ENCODE results near the gene AZGP1. TPM values are rescaled to one million over a fixed set of nuclear protein-coding genes. Genes with fewer than 3 reads are reported as not detected.

The AZGP1 gene
- polyA plus RNA-seq, 1 donor (not counting 4 experiments of a cell fraction or from before 2014, with no cell fraction given): 1.3 TPM

DNA sequence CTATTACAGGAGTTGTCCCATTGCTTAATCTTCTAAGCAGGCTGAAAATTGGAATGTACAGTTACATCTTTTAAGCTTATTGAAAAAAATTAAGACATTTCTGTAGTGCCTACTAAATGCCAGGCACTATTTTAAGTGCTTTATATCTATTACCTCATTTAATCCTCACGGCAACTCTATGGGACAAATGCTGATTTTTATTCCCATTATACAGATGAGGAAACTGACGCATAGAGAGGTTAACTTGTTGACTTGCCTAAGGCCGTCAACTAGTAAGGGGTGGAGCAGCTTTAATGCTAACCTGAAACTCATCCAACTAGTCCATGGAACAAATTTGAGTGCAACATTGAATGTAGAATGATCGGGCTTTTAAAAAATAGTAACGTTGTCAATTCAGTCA, 42.0 kb upstream of the AZGP1 start:
- TF ChIP-seq, protein P1, sequence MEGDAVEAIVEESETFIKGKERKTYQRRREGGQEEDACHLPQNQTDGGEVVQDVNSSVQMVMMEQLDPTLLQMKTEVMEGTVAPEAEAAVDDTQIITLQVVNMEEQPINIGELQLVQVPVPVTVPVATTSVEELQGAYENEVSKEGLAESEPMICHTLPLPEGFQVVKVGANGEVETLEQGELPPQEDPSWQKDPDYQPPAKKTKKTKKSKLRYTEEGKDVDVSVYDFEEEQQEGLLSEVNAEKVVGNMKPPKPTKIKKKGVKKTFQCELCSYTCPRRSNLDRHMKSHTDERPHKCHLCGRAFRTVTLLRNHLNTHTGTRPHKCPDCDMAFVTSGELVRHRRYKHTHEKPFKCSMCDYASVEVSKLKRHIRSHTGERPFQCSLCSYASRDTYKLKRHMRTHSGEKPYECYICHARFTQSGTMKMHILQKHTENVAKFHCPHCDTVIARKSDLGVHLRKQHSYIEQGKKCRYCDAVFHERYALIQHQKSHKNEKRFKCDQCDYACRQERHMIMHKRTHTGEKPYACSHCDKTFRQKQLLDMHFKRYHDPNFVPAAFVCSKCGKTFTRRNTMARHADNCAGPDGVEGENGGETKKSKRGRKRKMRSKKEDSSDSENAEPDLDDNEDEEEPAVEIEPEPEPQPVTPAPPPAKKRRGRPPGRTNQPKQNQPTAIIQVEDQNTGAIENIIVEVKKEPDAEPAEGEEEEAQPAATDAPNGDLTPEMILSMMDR (optimal IDR thresholded peaks at IDR 0.05 in 1 of 3, IDR thresholded peaks at IDR 0.05 in 1 of 3, conservative IDR thresholded peaks at IDR 0.05 in 1 of 3; ENCODE audit: extremely low read depth in 1 of 3, insufficient read depth in 2 of 3, low read length in 3 of 3): no peak
- no peak for TF ChIP-seq EZH2 (IDR thresholded peaks at IDR 0.05; ENCODE audit: low read length)
- Histone ChIP-seq H3K27me3 (ENCODE audit: control insufficient read depth, extremely low read depth, insufficient read depth, low read length) (no peaks in the 10 kb centered on the region), H3K4me3 (ENCODE audit: control insufficient read depth in 2 of 3, extremely low read depth in 1 of 3, insufficient read depth in 2 of 3, low read depth in 1 of 3, low read length in 3 of 3) (no peak overlapping the region), H3K27ac (ENCODE audit: control insufficient read depth, insufficient read depth, low read length) (no peak overlapping the region), H2AFZ (ENCODE audit: control insufficient read depth, low read length) (no peak overlapping the region), H3K4me2 (ENCODE audit: control insufficient read depth, extremely low read depth, insufficient read depth, low read depth, low read length) (peak overlapping the region; percentile 8), H3K36me3 (ENCODE audit: control insufficient read depth in 2 of 2, extremely low read depth in 1 of 2, insufficient read depth in 2 of 2, low read length in 2 of 2) (peaks cover 7 to 8% of the 10 kb centered on the region in 2 experiments), H3K79me2 (ENCODE audit: control insufficient read depth, insufficient read depth, low read length) (peaks cover 66% of the 10 kb centered on the region), H3K9me1 (ENCODE audit: control insufficient read depth, extremely low read depth, insufficient read depth, low read length) (no peaks in the 10 kb centered on the region), H3K4me1 (ENCODE audit: control insufficient read depth, extremely low read depth, insufficient read depth, low read length) (peaks cover 37% of the 10 kb centered on the region), H4K20me1 (ENCODE audit: control insufficient read depth, extremely low read depth, insufficient read depth, low read length) (no peaks in the 10 kb centered on the region), H3K9ac (ENCODE audit: control insufficient read depth, extremely low read depth, insufficient read depth, low read length) (no peak overlapping the region), H3K9me3 (ENCODE audit: control insufficient read depth, low read depth, low read length) (no peaks in the 10 kb centered on the region)
- FAIRE-seq (no peak), DNase-seq (ENCODE audit: low read depth, low spot score) (no peak)
- dilution Hi-C loops (cut with MboI; ENCODE audit: extremely low pct_ligation_motif_present, low sequenced_read_pairs): no loop called here

- Histone ChIP-seq H3K4me1 (ENCODE audit: control insufficient read depth, extremely low read depth, insufficient read depth, low read length) (peaks cover 34% of the 10 kb centered on the region), H4K20me1 (ENCODE audit: control insufficient read depth, extremely low read depth, insufficient read depth, low read length) (no peaks in the 10 kb centered on the region), H3K27ac (ENCODE audit: control insufficient read depth, insufficient read depth, low read length) (no peak overlapping the region), H2AFZ (ENCODE audit: control insufficient read depth, low read length) (no peak overlapping the region), H3K9me3 (ENCODE audit: control insufficient read depth, low read depth, low read length) (no peaks in the 10 kb centered on the region), H3K4me2 (ENCODE audit: control insufficient read depth, extremely low read depth, insufficient read depth, low read depth, low read length) (peak overlapping the region; percentile 82), H3K27me3 (ENCODE audit: control insufficient read depth, extremely low read depth, insufficient read depth, low read length) (no peaks in the 10 kb centered on the region), H3K9ac (ENCODE audit: control insufficient read depth, extremely low read depth, insufficient read depth, low read length) (no peak overlapping the region), H3K9me1 (ENCODE audit: control insufficient read depth, extremely low read depth, insufficient read depth, low read length) (no peaks in the 10 kb centered on the region), H3K79me2 (ENCODE audit: control insufficient read depth, insufficient read depth, low read length) (peaks cover 62% of the 10 kb centered on the region), H3K36me3 (ENCODE audit: control insufficient read depth in 2 of 2, extremely low read depth in 1 of 2, insufficient read depth in 2 of 2, low read length in 2 of 2) (peaks cover 6 to 7% of the 10 kb centered on the region in 2 experiments), H3K4me3 (ENCODE audit: control insufficient read depth in 2 of 3, extremely low read depth in 1 of 3, insufficient read depth in 2 of 3, low read depth in 1 of 3, low read length in 3 of 3) (no peak overlapping the region)
- DNase-seq (ENCODE audit: low read depth, low spot score) (no peak), FAIRE-seq (no peak)
- TF ChIP-seq, protein P1 (optimal IDR thresholded peaks at IDR 0.05 in 1 of 3, IDR thresholded peaks at IDR 0.05 in 1 of 3, conservative IDR thresholded peaks at IDR 0.05 in 1 of 3; ENCODE audit: extremely low read depth in 1 of 3, insufficient read depth in 2 of 3, low read length in 3 of 3): no peak
- dilution Hi-C loops (cut with MboI; ENCODE audit: extremely low pct_ligation_motif_present, low sequenced_read_pairs): no loop called here
Observed at GRCh38 chr7:100017300-100017699, 41.5 kb upstream of the AZGP1 start.
